ENCODE data around the gene CEP104.

Gene CEP104

DNA sequence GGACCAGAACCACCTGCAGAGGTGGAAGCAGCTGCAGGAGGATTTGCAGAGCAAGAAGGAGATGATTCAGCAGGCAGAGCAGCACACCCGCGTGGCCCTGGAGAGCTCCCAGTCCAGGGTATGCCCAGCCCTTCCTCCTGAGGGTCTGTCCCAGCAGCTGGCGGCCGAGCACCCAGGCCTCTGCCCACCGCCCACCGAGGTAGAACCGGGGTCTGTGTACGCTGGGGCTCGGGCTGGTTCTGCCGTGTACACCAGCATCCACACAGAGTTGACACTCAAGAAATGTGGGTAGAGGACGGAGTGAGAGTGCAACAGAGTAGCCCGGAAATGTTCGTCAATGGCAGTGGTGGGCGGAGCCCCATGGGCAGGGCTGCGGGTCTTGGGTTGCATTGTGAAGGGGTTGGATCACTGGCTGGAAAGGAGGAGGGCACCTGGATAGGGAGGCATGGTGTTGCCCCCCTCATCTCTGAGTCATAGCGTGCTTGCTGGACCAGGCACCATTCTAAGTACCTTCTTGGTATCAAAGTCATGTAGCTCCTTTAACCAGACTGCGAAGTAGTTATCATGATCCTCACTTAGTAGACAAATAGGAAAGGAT, 89.6 kb downstream of the CEP104 start:
- no peak for DNase-seq (ENCODE audit: low read depth in 4 of 4, low spot score in 1 of 4)

DNA sequence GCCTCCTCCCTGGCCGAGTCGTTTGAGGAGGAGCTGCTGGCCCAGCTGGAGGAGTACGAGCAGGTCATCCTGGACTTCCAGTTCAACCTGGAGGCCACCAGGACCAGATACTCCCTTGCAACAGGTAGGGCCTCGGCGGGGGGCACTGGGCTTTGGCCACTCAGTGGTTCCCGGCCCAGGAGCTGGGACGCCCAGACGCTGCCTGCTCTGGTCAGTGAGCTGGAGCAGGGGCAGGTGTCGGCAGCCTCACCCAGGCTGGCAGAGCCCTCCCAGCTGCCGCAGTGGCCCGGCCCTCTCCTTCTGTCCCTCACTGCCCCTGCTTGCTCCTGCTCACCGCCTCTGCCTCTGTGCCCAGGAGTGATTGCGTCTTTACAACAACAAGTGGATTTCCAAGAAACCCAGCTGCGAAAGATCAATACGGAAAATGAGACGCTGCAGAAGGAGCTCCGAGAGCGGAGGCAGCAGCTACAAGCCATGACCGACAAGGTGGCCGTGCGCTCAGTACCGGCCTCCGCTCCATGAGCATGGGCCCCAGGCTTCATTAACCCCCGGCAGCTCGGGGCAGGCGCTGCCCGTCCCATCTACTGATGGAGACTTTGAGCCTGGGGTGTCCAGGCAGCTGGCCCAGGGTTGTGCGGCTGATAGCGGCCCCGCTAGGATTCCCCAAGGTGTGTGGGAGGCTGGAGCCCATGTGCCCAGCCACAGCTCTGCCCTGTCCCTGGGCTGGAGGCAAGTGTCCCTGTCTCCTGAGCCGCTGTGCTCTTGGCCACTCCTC, 93.5 kb downstream of the CEP104 start:
- DNase-seq (ENCODE audit: low read depth in 4 of 4, low spot score in 1 of 4): no peak

DNA sequence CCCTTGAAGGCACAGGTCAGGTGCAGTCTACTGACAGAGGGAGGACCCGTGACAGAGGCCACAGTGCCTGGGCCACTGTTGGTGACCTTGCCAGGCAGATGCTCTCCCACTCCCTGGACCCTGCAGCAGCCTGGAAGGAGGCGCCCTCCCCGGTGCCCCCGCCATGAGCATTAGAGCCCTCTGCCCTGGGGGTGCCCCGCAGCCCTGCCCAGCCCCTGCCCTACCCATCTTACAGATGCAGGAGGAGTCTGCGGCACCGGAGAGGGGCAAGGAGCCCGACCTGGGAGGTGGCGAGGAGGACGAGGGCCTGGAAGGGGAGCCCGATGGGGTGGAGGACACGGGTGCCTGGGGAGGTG, 94.2 kb downstream of the CEP104 start:
- no peak for DNase-seq (ENCODE audit: low read depth in 4 of 4, low spot score in 1 of 4)

DNA sequence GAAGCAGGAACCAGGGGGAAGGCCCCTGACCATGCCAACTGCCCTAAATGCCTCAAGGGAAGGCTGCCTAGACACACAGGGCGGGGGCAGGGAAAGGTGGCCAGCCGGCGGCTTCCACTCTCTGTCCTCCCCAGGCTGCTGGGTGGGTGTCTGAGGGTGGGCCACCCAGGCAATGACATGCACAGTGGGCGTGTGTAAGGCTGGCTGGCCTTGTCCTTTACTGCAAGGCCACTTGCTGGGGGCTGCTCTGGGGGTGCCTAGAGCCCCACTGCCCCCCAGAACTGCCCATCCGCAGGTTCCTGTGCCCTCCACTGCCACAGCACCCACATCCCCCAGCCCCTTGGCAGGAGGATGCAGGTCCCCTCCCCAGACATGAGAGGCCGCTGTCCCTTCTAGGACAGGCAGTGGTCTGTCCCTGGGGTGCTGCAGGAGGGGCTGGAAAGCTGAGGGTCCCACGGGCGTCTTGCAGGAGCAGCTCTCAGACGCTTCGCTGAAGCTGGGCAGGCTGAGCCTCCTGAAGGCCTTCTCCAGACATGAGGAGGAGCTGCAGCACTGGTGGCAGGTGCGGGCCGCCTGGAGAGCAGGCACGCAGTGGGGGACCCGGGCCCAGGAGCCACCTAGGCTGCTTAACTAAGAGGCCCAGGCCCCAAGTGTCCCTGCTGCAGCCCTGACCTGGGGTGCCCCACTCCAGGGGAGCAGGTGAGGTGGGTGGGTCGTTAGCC, 94.7 kb downstream of the CEP104 start:
- DNase-seq (ENCODE audit: low read depth in 4 of 4, low spot score in 1 of 4): no peak
